ENCODE measurements around the gene RHOC.
"Not testable (repeated sequence)": the region's sequence is repeated elsewhere in the genome, so short reads cannot be mapped to it uniquely, and the experiment has no call there.

Gene RHOC

GRCh38 chr1:112728306-112728971 is 21.5 kb upstream of the RHOC start:
- H3K27ac ChIP-seq; H3K27me3 ChIP-seq (ENCODE audit: control insufficient read depth, insufficient read depth, low read length); H3K9me3 ChIP-seq (ENCODE audit: control insufficient read depth, low read length); H3K9ac ChIP-seq; H2AFZ ChIP-seq; H3K36me3 ChIP-seq (ENCODE audit: control insufficient read depth, insufficient read depth, low read length); H3K79me2 ChIP-seq; H3K4me1 ChIP-seq; H3K4me2 ChIP-seq (ENCODE audit: low read length); H3K4me3 ChIP-seq (ENCODE audit: low read depth, low read length): not testable (repeated sequence)

- Histone ChIP-seq H3K79me2 (no peaks in the 10 kb centered on the region), H3K27me3 (ENCODE audit: control insufficient read depth, insufficient read depth, low read length) (no peaks in the 10 kb centered on the region), H3K27ac (no peak overlapping the region), H3K36me3 (ENCODE audit: control insufficient read depth, insufficient read depth, low read length) (no peaks in the 10 kb centered on the region), H3K4me3 (ENCODE audit: low read depth, low read length) (no peak overlapping the region), H2AFZ (no peak overlapping the region), H3K4me2 (ENCODE audit: low read length) (no peak overlapping the region), H3K4me1 (no peaks in the 10 kb centered on the region), H3K9ac (no peak overlapping the region), H3K9me3 (ENCODE audit: control insufficient read depth, low read length) (no peaks in the 10 kb centered on the region)
- TF ChIP-seq CTCF (IDR thresholded peaks at IDR 0.05) = no peak
Observed at GRCh38 chr1:112727716-112728115, 20.8 kb upstream of the RHOC start.

GRCh38 chr1:112724240-112724639 is 17.3 kb upstream of the RHOC start:
- not testable (repeated sequence) for H3K36me3 ChIP-seq (ENCODE audit: control insufficient read depth, insufficient read depth, low read length); H3K4me3 ChIP-seq (ENCODE audit: low read depth, low read length); H3K79me2 ChIP-seq; H3K27me3 ChIP-seq (ENCODE audit: control insufficient read depth, insufficient read depth, low read length); H3K9me3 ChIP-seq (ENCODE audit: control insufficient read depth, low read length); H3K4me2 ChIP-seq (ENCODE audit: low read length); H3K27ac ChIP-seq; H3K4me1 ChIP-seq; H2AFZ ChIP-seq; H3K9ac ChIP-seq

- H3K9me3 ChIP-seq (ENCODE audit: control insufficient read depth, low read length) = no peaks in the 10 kb centered on the region
- no peak overlapping the region for H3K4me3 ChIP-seq (ENCODE audit: low read depth, low read length)
- H3K9ac ChIP-seq = no peak overlapping the region
- no peaks in the 10 kb centered on the region for H3K4me1 ChIP-seq
- no peaks in the 10 kb centered on the region for H3K27me3 ChIP-seq (ENCODE audit: control insufficient read depth, insufficient read depth, low read length)
- no peaks in the 10 kb centered on the region for H3K36me3 ChIP-seq (ENCODE audit: control insufficient read depth, insufficient read depth, low read length)
- no peaks in the 10 kb centered on the region for H3K79me2 ChIP-seq
- H3K27ac ChIP-seq = no peak overlapping the region
- no peak for TF ChIP-seq CTCF (IDR thresholded peaks at IDR 0.05)
- H2AFZ ChIP-seq = no peak overlapping the region
- no peak overlapping the region for H3K4me2 ChIP-seq (ENCODE audit: low read length)
Observed at GRCh38 chr1:112723511-112723839, 16.5 kb upstream of the RHOC start.

- H3K4me2 ChIP-seq (ENCODE audit: low read length) = no peak overlapping the region
- H3K27me3 ChIP-seq (ENCODE audit: control insufficient read depth, insufficient read depth, low read length) = no peaks in the 10 kb centered on the region
- no peaks in the 10 kb centered on the region for H3K36me3 ChIP-seq (ENCODE audit: control insufficient read depth, insufficient read depth, low read length)
- no peak overlapping the region for H2AFZ ChIP-seq
- H3K9ac ChIP-seq = no peak overlapping the region
- no peaks in the 10 kb centered on the region for H3K4me1 ChIP-seq
- no peaks in the 10 kb centered on the region for H3K79me2 ChIP-seq
- TF ChIP-seq CTCF (IDR thresholded peaks at IDR 0.05) = no peak
- no peak overlapping the region for H3K27ac ChIP-seq
- no peaks in the 10 kb centered on the region for H3K9me3 ChIP-seq (ENCODE audit: control insufficient read depth, low read length)
- H3K4me3 ChIP-seq (ENCODE audit: low read depth, low read length) = no peak overlapping the region
Observed at GRCh38 chr1:112722601-112723510, 15.9 kb upstream of the RHOC start.

Measured in parathyroid adenoma (tissue), 2 donors.